IMR-90 (cell line): ENCODE data around the gene VAMP8. TPM values are rescaled to one million over a fixed set of nuclear protein-coding genes. Genes with fewer than 3 reads are reported as not detected.

Experiments
- ATAC-seq: fragments of 200-7000 bp; cut with Tn5 transposase; 2 replicates; pipeline ENCODE4 v1.9.1; 2020; ENCODE audit warnings: low read depth, mild to moderate bottlenecking, moderate library complexity
- BruUV-seq: library from RNA; stranded (reverse); fragments of 400-500 nt; replicated peaks from 2 replicates; lab custom pipeline; 2021; lab: Mats Ljungman, UMichigan
- CTCF ChIA-PET: fragments of 300-600 bp; formaldehyde crosslinking; extraction: SDS; loops from one replicate; lab custom pipeline; 2021; ENCODE audit warnings: antibody characterized with exemption; lab: Yijun Ruan, JAX
- POLR2A ChIA-PET: fragments of 300-600 bp; sonication (Branson Sonifier 250); formaldehyde crosslinking; loops from one replicate; lab custom pipeline; 2022; ENCODE audit warnings: antibody characterized with exemption; ENCODE audit not compliant: unreplicated experiment; lab: Charles Lee
- DNase-seq: peaks from one replicate; pipeline ENCODE4 v3.0.0; 2013
- H2AFZ ChIP-seq: replicated peaks from 2 replicates; pipeline ENCODE3; 2013; ENCODE audit warnings: low read length, mild to moderate bottlenecking; ENCODE audit not compliant: poor library complexity
- H2AK5ac ChIP-seq: 2 replicates; pipeline ENCODE4 v1.6.1; 2013; ENCODE audit warnings: low read depth, low read length, inconsistent platforms
- H2AK9ac ChIP-seq: replicated peaks from 2 replicates; pipeline ENCODE3; 2013; ENCODE audit warnings: mild to moderate bottlenecking, low read depth, low read length, moderate library complexity; ENCODE audit not compliant: poor library complexity
- H2BK120ac ChIP-seq: 2 replicates; pipeline ENCODE4 v1.6.1; 2013; ENCODE audit warnings: low read depth, low read length, inconsistent platforms
- H2BK15ac ChIP-seq: 3 replicates; pipeline ENCODE4 v1.6.1; 2013; ENCODE audit warnings: low read depth, low read length, inconsistent platforms
- H2BK20ac ChIP-seq: 2 replicates; pipeline ENCODE4 v1.6.1; 2013; ENCODE audit warnings: low read depth, mild to moderate bottlenecking, inconsistent platforms, low read length, moderate library complexity
- H2BK5ac ChIP-seq: 2 replicates; pipeline ENCODE4 v1.6.1; 2013; ENCODE audit warnings: mild to moderate bottlenecking, low read depth, low read length, inconsistent platforms; ENCODE audit not compliant: poor library complexity, severe bottlenecking
- H3K14ac ChIP-seq: replicated peaks from 2 replicates; pipeline ENCODE4 v1.6.1; 2013; ENCODE audit warnings: low read depth, low read length, inconsistent platforms
- H3K18ac ChIP-seq: 2 replicates; pipeline ENCODE4 v1.6.1; 2013; ENCODE audit warnings: low read depth, low read length, control low read depth
- H3K23ac ChIP-seq: 2 replicates; pipeline ENCODE4 v1.6.1; 2013; ENCODE audit warnings: low read depth, low read length, inconsistent platforms
- H3K27ac ChIP-seq: 2 replicates; pipeline ENCODE4 v1.5.1; 2013; ENCODE audit warnings: mild to moderate bottlenecking, control low read depth, low read length; ENCODE audit not compliant: insufficient read depth
- H3K27me3 ChIP-seq: 2 replicates; pipeline ENCODE4 v1.6.1; 2013; ENCODE audit warnings: low read length; ENCODE audit not compliant: control insufficient read depth, insufficient read depth
- H3K36me3 ChIP-seq: 2 replicates; pipeline ENCODE4 v1.6.1; 2013; ENCODE audit warnings: low read length, mixed read lengths; ENCODE audit not compliant: control insufficient read depth, insufficient read depth
- H3K4ac ChIP-seq: 2 replicates; pipeline ENCODE4 v1.6.1; 2013; ENCODE audit warnings: low read depth, low read length, inconsistent platforms
- H3K4me1 ChIP-seq: 2 replicates; pipeline ENCODE4 v1.6.1; 2013; ENCODE audit warnings: low read length, mixed read lengths; ENCODE audit not compliant: control insufficient read depth, insufficient read depth
- H3K4me2 ChIP-seq: 2 replicates; pipeline ENCODE4 v1.6.1; 2013; ENCODE audit warnings: low read depth, mild to moderate bottlenecking, control low read depth, low read length, moderate library complexity
- H3K4me3 ChIP-seq: 2 replicates; pipeline ENCODE4 v1.5.1; 2013; ENCODE audit warnings: low read depth, mild to moderate bottlenecking, control low read depth, low read length, moderate library complexity; ENCODE audit not compliant: insufficient read depth
- H3K56ac ChIP-seq: 2 replicates; pipeline ENCODE4 v1.6.1; 2013; ENCODE audit warnings: low read length, inconsistent platforms; ENCODE audit not compliant: insufficient read depth; ENCODE audit errors: extremely low read depth
- H3K79me1 ChIP-seq, 2 experiments: 2 replicates each; pipeline ENCODE4 v1.6.1; 2013; ENCODE audit warnings: low read length in 2 of 2, inconsistent platforms in 1 of 2, low read depth in 1 of 2
- H3K9ac ChIP-seq: 2 replicates; pipeline ENCODE4 v1.6.1; 2013; ENCODE audit warnings: low read depth, low read length, control low read depth
- H3K9me1 ChIP-seq: 2 replicates; pipeline ENCODE4 v1.6.1; 2013; ENCODE audit warnings: low read length, inconsistent platforms; ENCODE audit not compliant: insufficient read depth
- H3K9me3 ChIP-seq: 2 replicates; pipeline ENCODE4 v1.6.1; 2013; ENCODE audit warnings: low read length; ENCODE audit not compliant: control insufficient read depth, insufficient read depth
- H4K20me1 ChIP-seq: 2 replicates; pipeline ENCODE4 v1.6.1; 2013; ENCODE audit warnings: low read length, inconsistent platforms; ENCODE audit not compliant: insufficient read depth
- H4K5ac ChIP-seq: 2 replicates; pipeline ENCODE4 v1.6.1; 2013; ENCODE audit warnings: mild to moderate bottlenecking, low read depth, low read length, control low read depth
- H4K8ac ChIP-seq, 2 experiments: 2 replicates each; pipeline ENCODE4 v1.6.1; 2013; ENCODE audit warnings: low read depth in 2 of 2, low read length in 2 of 2, control low read depth in 1 of 2, inconsistent platforms in 1 of 2
- H4K91ac ChIP-seq: 2 replicates; pipeline ENCODE4 v1.6.1; 2013; ENCODE audit warnings: low read depth, low read length, inconsistent platforms; ENCODE audit not compliant: insufficient read depth
- CHD1 ChIP-seq: IDR thresholded peaks from 2 replicates; pipeline ENCODE4 v1.6.1; 2012; ENCODE audit warnings: low read depth, low read length, improper control_type of control experiment
- ELK1 ChIP-seq: fragments of 150-350 bp; IDR thresholded peaks from 2 replicates; pipeline ENCODE4 v1.6.1; 2016; ENCODE audit warnings: low read depth, mild to moderate bottlenecking, low read length, moderate library complexity, borderline replicate concordance
- FOS ChIP-seq: fragments of 150-350 bp; IDR thresholded peaks from 2 replicates; pipeline ENCODE4 v1.6.1; 2016; ENCODE audit warnings: low read depth, low read length
- MAZ ChIP-seq: IDR thresholded peaks from 2 replicates; pipeline ENCODE4 v1.6.1; 2012; ENCODE audit warnings: low read depth, mild to moderate bottlenecking, low read length, improper control_type of control experiment, moderate library complexity, borderline replicate concordance
- POLR2A ChIP-seq: IDR thresholded peaks from 2 replicates; pipeline ENCODE4 v1.6.1; 2012; ENCODE audit warnings: mild to moderate bottlenecking, low read depth, low read length
- RFX5 ChIP-seq: IDR thresholded peaks from 2 replicates; pipeline ENCODE4 v1.8.0; 2012; ENCODE audit warnings: low read depth, mild to moderate bottlenecking, low read length, moderate library complexity
- SMC3 ChIP-seq: fragments of 150-350 bp; IDR thresholded peaks from 2 replicates; pipeline ENCODE4 v1.6.1; 2016; ENCODE audit warnings: low read depth, mild to moderate bottlenecking, antibody characterized with exemption, low read length, moderate library complexity
- WGBS, 2 experiments: methylation state at CpG; one replicate each; pipeline versions ENCODE4 v1.1.5 to v1.1.7; 2013; ENCODE audit warnings: missing lambda C conversion rate in 2 of 2; ENCODE audit not compliant: insufficient read length in 1 of 2; ENCODE audit errors: extremely low coverage in 2 of 2; 5-methylcytosine and 5-hydroxymethylcytosine counted together
- dilution Hi-C: fragments of 300-500 bp; cut with HindIII; formaldehyde crosslinking; loops from one replicate; pipeline ENCODE4 v1.14.3; 2018; ENCODE audit warnings: low sequenced_read_pairs; ENCODE audit not compliant: unreplicated experiment
- in situ Hi-C: fragments of 300-500 bp; cut with MboI; formaldehyde crosslinking; loops from 3 replicates; pipeline ENCODE4 v1.14.3; 2019; ENCODE audit warnings: low sequenced_read_pairs, inconsistent platforms, mixed read lengths
- intact Hi-C: fragments of 100-400 bp; cut with micrococcal nuclease; formaldehyde crosslinking; loops from 2 replicates; pipeline ENCODE4 v1.10.0; 2022
- polyA plus RNA-seq, 3 experiments: library from polyadenylated mRNA; depleted of rRNA; stranded (reverse); fragments of >200 nt; gene quantifications; 2 replicates each; pipeline ENCODE4 v1.2.3, GENCODE V29; 2012; ENCODE audit warnings: low replicate concordance in 1 of 3
- total RNA-seq: library from RNA; depleted of rRNA; stranded (reverse); fragments of >200 nt; gene quantifications from 2 replicates; pipeline ENCODE4 v1.2.3, GENCODE V29; 2012

Gene VAMP8
- total and polyA plus RNA-seq, 2 of the 4 experiments (the other 2 are of a cell fraction), result 0.90 to 1.9 TPM

- peak overlapping the region; percentile 63 for H2BK20ac ChIP-seq
- no peak for DNase-seq
- H3K4me1 ChIP-seq, result peaks cover 22% of the 10 kb centered on the region
- H3K27me3 ChIP-seq, result no peaks in the 10 kb centered on the region
- H2BK15ac ChIP-seq, result peak overlapping the region; percentile 63; the same call in 2 of the 3 replicates
- H3K27ac ChIP-seq, result peak overlapping the region; percentile 38
- H2BK5ac ChIP-seq, result peak overlapping the region; percentile 92
- 100% methylated on average over 2 of the region's 2 CpGs; no CpG with 5 or more reads in 1 of the 2 experiments for WGBS, 2 experiments
- intact Hi-C loops, result no loop called here
- no TSS peak for BruUV-seq
- ATAC-seq, result no peak
- no peaks in the 10 kb centered on the region for H3K9me3 ChIP-seq
- H3K36me3 ChIP-seq, result no peaks in the 10 kb centered on the region
- peak overlapping the region; percentile 17 for H3K4me2 ChIP-seq
- H4K8ac ChIP-seq, result peak overlapping the region; percentile 14 to 74
- no peak for TF ChIP-seq MAZ
- no peak for TF ChIP-seq ELK1
- TF ChIP-seq RFX5, result no peak
- TF ChIP-seq FOS, result no peak
- no peak for TF ChIP-seq CHD1
- no peak for TF ChIP-seq SMC3
- TF ChIP-seq POLR2A, result no peak
- H3K79me1 ChIP-seq, result peaks cover 27 to 72% of the 10 kb centered on the region in 2 experiments
- peak overlapping the region; percentile 14; the same call in 1 of the 2 replicates for H3K9ac ChIP-seq
- H2AK5ac ChIP-seq, result peak overlapping the region; percentile 93
- dilution Hi-C loops, result no loop called here
- POLR2A ChIA-PET, result interaction anchor here (0.7 to 1.3 kb wide), 2 partner anchors 59 to 171 kb away, joined by 3 read pairs; no protein-coding TSS in a partner anchor
- no peak overlapping the region for H3K4me3 ChIP-seq
- peak overlapping the region; percentile 80 for H3K4ac ChIP-seq
- peaks cover 27% of the 10 kb centered on the region for H3K9me1 ChIP-seq
- peak overlapping the region; percentile 51 for H4K5ac ChIP-seq
- H2AK9ac ChIP-seq, result peak overlapping the region; percentile 77
- peak overlapping the region; percentile 32 for H3K23ac ChIP-seq
- H3K14ac ChIP-seq, result peak overlapping the region; percentile 90
- in situ Hi-C loops, result no loop called here
- H3K18ac ChIP-seq, result peak overlapping the region; percentile 74
- peak overlapping the region; percentile 66 for H3K56ac ChIP-seq
- peak overlapping the region; percentile 77 for H4K91ac ChIP-seq
- CTCF ChIA-PET, result no interaction called here
- H2AFZ ChIP-seq, result peak overlapping the region; percentile 29
- H4K20me1 ChIP-seq, result peaks cover 7% of the 10 kb centered on the region; the same call in 1 of the 2 replicates
- H2BK120ac ChIP-seq, result peak overlapping the region; percentile 77
Observed at GRCh38 chr2:85590950-85591349, 13.6 kb downstream of the VAMP8 start.
